Measurements from ENCODE around the gene SLU7. TPM values are rescaled to one million over a fixed set of nuclear protein-coding genes. Genes with fewer than 3 reads are reported as not detected.

The SLU7 gene
- total RNA-seq, 2 experiments from 2014 or later, result 63.5 to 64.6 TPM

GRCh38 chr5:160367885-160368284, 51.0 kb downstream of the SLU7 start:
- H3K27me3 Mint-ChIP-seq, result peaks cover 44% of the 10 kb centered on the region
- CTCF ChIA-PET, result no interaction called here
- H3K9me3 Mint-ChIP-seq, result no peaks in the 10 kb centered on the region
- POLR2A ChIA-PET, result no interaction called here
- no peaks in the 10 kb centered on the region for H3K36me3 Mint-ChIP-seq (ENCODE audit: low read depth)
- no peak overlapping the region for H3K27ac Mint-ChIP-seq
- H3K4me1 Mint-ChIP-seq, result peaks cover 6% of the 10 kb centered on the region
- DNase-seq, result no peak
- H3K4me3 Mint-ChIP-seq, result no peak overlapping the region

- no peak overlapping the region for H3K27ac Mint-ChIP-seq
- no peaks in the 10 kb centered on the region for H3K36me3 Mint-ChIP-seq (ENCODE audit: low read depth)
- no peak overlapping the region for H3K4me3 Mint-ChIP-seq
- ChIA-PET CTCF (interaction anchor here (0.6 to 1.2 kb wide), 3 partner anchors 22 to 569 kb away, joined by 3 to 5 read pairs (median 5); no protein-coding TSS in a partner anchor), POLR2A (no interaction called here)
- H3K9me3 Mint-ChIP-seq, result no peaks in the 10 kb centered on the region
- DNase-seq, result no peak
- H3K4me1 Mint-ChIP-seq, result peaks cover 6% of the 10 kb centered on the region
- H3K27me3 Mint-ChIP-seq, result peaks cover 39% of the 10 kb centered on the region
Observed at GRCh38 chr5:160367261-160367660, 51.6 kb downstream of the SLU7 start.

- POLR2A ChIA-PET, result no interaction called here
- H3K9me3 Mint-ChIP-seq, result no peaks in the 10 kb centered on the region
- no peak for DNase-seq
- H3K4me1 Mint-ChIP-seq, result peaks cover 6% of the 10 kb centered on the region
- CTCF ChIA-PET, result interaction anchor here (1.1 to 1.3 kb wide), 3 partner anchors 21 to 568 kb away, joined by 3 to 5 read pairs (median 3); no protein-coding TSS in a partner anchor
- H3K4me3 Mint-ChIP-seq, result no peak overlapping the region
- no peak overlapping the region for H3K27ac Mint-ChIP-seq
- H3K27me3 Mint-ChIP-seq, result peaks cover 31% of the 10 kb centered on the region
- no peaks in the 10 kb centered on the region for H3K36me3 Mint-ChIP-seq (ENCODE audit: low read depth)
Observed at GRCh38 chr5:160366230-160366629, 52.7 kb downstream of the SLU7 start.

- POLR2A ChIA-PET, result no interaction called here
- H3K9me3 Mint-ChIP-seq, result no peaks in the 10 kb centered on the region
- no peak overlapping the region for H3K4me3 Mint-ChIP-seq
- peaks cover 9% of the 10 kb centered on the region for H3K27me3 Mint-ChIP-seq
- DNase-seq, result no peak
- H3K27ac Mint-ChIP-seq, result no peak overlapping the region
- no peaks in the 10 kb centered on the region for H3K36me3 Mint-ChIP-seq (ENCODE audit: low read depth)
- CTCF ChIA-PET, result no interaction called here
- H3K4me1 Mint-ChIP-seq, result no peaks in the 10 kb centered on the region
Observed at GRCh38 chr5:160363660-160364395, 55.1 kb downstream of the SLU7 start.

- Mint-ChIP-seq H3K36me3 (ENCODE audit: low read depth) (no peaks in the 10 kb centered on the region), H3K27ac (no peak overlapping the region), H3K27me3 (peaks cover 5% of the 10 kb centered on the region), H3K4me1 (no peaks in the 10 kb centered on the region), H3K4me3 (no peak overlapping the region), H3K9me3 (no peaks in the 10 kb centered on the region)
- DNase-seq, result no peak
- ChIA-PET POLR2A (no interaction called here), CTCF (no interaction called here)
Observed at GRCh38 chr5:160363211-160363610, 55.7 kb downstream of the SLU7 start.

GRCh38 chr5:160361624-160362228, 57.2 kb downstream of the SLU7 start:
- no peak for DNase-seq
- POLR2A ChIA-PET, result no interaction called here

GRCh38 chr5:160360310-160360709, 58.6 kb downstream of the SLU7 start:
- no peaks in the 10 kb centered on the region for H3K36me3 Mint-ChIP-seq (ENCODE audit: low read depth)
- no peak overlapping the region for H3K4me3 Mint-ChIP-seq
- no peaks in the 10 kb centered on the region for H3K27me3 Mint-ChIP-seq
- H3K27ac Mint-ChIP-seq, result no peak overlapping the region
- CTCF ChIA-PET, result interaction anchor here (0.7 kb wide), 1 partner anchor 16 kb away, joined by 5 read pairs; no protein-coding TSS in a partner anchor
- DNase-seq, result no peak
- POLR2A ChIA-PET, result no interaction called here
- no peaks in the 10 kb centered on the region for H3K9me3 Mint-ChIP-seq
- H3K4me1 Mint-ChIP-seq, result no peaks in the 10 kb centered on the region

More at GRCh38 chr5:160361624-160362228, 57.2 kb downstream of the SLU7 start:
- no peak overlapping the region for H3K4me3 Mint-ChIP-seq
- no peaks in the 10 kb centered on the region for H3K9me3 Mint-ChIP-seq
- CTCF ChIA-PET, result interaction anchor here (1.2 kb wide), 1 partner anchor 9 kb away, joined by 4 read pairs; the partner anchor contains the start of gene C1QTNF2
- H3K27me3 Mint-ChIP-seq, result no peaks in the 10 kb centered on the region
- no peaks in the 10 kb centered on the region for H3K4me1 Mint-ChIP-seq
- H3K27ac Mint-ChIP-seq, result no peak overlapping the region
- no peaks in the 10 kb centered on the region for H3K36me3 Mint-ChIP-seq (ENCODE audit: low read depth)

- Mint-ChIP-seq H3K4me3 (no peak overlapping the region), H3K27me3 (no peaks in the 10 kb centered on the region), H3K9me3 (no peaks in the 10 kb centered on the region), H3K27ac (no peak overlapping the region), H3K4me1 (no peaks in the 10 kb centered on the region), H3K36me3 (ENCODE audit: low read depth) (no peaks in the 10 kb centered on the region)
- DNase-seq, result no peak
- POLR2A ChIA-PET, result no interaction called here
- CTCF ChIA-PET, result interaction anchor here (0.7 kb wide), 1 partner anchor 16 kb away, joined by 5 read pairs; no protein-coding TSS in a partner anchor
Observed at GRCh38 chr5:160359816-160360215, 59.1 kb downstream of the SLU7 start.

- Mint-ChIP-seq H3K27ac (no peak overlapping the region), H3K36me3 (ENCODE audit: low read depth) (no peaks in the 10 kb centered on the region)
Observed at GRCh38 chr5:160359242-160359641, 59.6 kb downstream of the SLU7 start.

GRCh38 chr5:160357861-160358411, 60.9 kb downstream of the SLU7 start:
- no peak for DNase-seq
- Mint-ChIP-seq H3K27me3 (no peaks in the 10 kb centered on the region), H3K27ac (no peak overlapping the region), H3K9me3 (no peaks in the 10 kb centered on the region), H3K4me3 (no peak overlapping the region), H3K36me3 (ENCODE audit: low read depth) (no peaks in the 10 kb centered on the region), H3K4me1 (no peaks in the 10 kb centered on the region)
- POLR2A ChIA-PET, result no interaction called here
- CTCF ChIA-PET, result no interaction called here

More at GRCh38 chr5:160359242-160359641, 59.6 kb downstream of the SLU7 start:
- Mint-ChIP-seq H3K9me3 (no peaks in the 10 kb centered on the region), H3K4me1 (no peaks in the 10 kb centered on the region), H3K4me3 (no peak overlapping the region), H3K27me3 (no peaks in the 10 kb centered on the region)
- no peak for DNase-seq
- ChIA-PET CTCF (no interaction called here), POLR2A (interaction anchor here (0.6 kb wide), 1 partner anchor 491 kb away, joined by 3 read pairs; no protein-coding TSS in a partner anchor)

GRCh38 chr5:160357394-160357793, 61.5 kb downstream of the SLU7 start:
- ChIA-PET POLR2A (no interaction called here), CTCF (no interaction called here)
- Mint-ChIP-seq H3K4me3 (no peak overlapping the region), H3K4me1 (no peaks in the 10 kb centered on the region), H3K27me3 (no peaks in the 10 kb centered on the region), H3K9me3 (no peaks in the 10 kb centered on the region), H3K27ac (no peak overlapping the region), H3K36me3 (ENCODE audit: low read depth) (no peaks in the 10 kb centered on the region)
- DNase-seq, result no peak

- Mint-ChIP-seq H3K27me3 (no peaks in the 10 kb centered on the region), H3K4me1 (no peaks in the 10 kb centered on the region), H3K9me3 (no peaks in the 10 kb centered on the region), H3K27ac (no peak overlapping the region), H3K4me3 (no peak overlapping the region), H3K36me3 (ENCODE audit: low read depth) (no peaks in the 10 kb centered on the region)
- DNase-seq, result no peak
- CTCF ChIA-PET, result interaction anchor here (0.5 kb wide), 1 partner anchor 230 kb away, joined by 3 read pairs; no protein-coding TSS in a partner anchor
- POLR2A ChIA-PET, result no interaction called here
Observed at GRCh38 chr5:160356550-160357347, 62.1 kb downstream of the SLU7 start.

GRCh38 chr5:160354666-160355065, 64.2 kb downstream of the SLU7 start:
- Mint-ChIP-seq H3K27me3 (no peaks in the 10 kb centered on the region), H3K27ac (no peak overlapping the region), H3K9me3 (no peaks in the 10 kb centered on the region), H3K36me3 (ENCODE audit: low read depth) (no peaks in the 10 kb centered on the region), H3K4me1 (no peaks in the 10 kb centered on the region), H3K4me3 (no peak overlapping the region)
- no peak for DNase-seq
- POLR2A ChIA-PET, result no interaction called here
- CTCF ChIA-PET, result no interaction called here
